HFFc6 (cell line): Measurements from ENCODE around the gene WARS2. TPM values are rescaled to one million over a fixed set of nuclear protein-coding genes. Genes with fewer than 3 reads are reported as not detected.

ENCODE experiments used
- DNase-seq: peaks from one replicate; pipeline ENCODE4 v3.0.0-alpha.2; 2018
- H3K27ac Mint-ChIP-seq: 2 replicates; pipeline ENCODE4 v1.8.0; 2020; ENCODE audit warnings: mild to moderate bottlenecking, mixed read lengths
- H3K27me3 Mint-ChIP-seq: 2 replicates; pipeline ENCODE4 v1.8.0; 2021; ENCODE audit warnings: mild to moderate bottlenecking, moderate library complexity, mixed read lengths; ENCODE audit not compliant: insufficient read depth
- H3K36me3 Mint-ChIP-seq: 2 replicates; pipeline ENCODE4 v1.8.0; 2021; ENCODE audit warnings: low read depth, mixed read lengths
- H3K4me1 Mint-ChIP-seq: 2 replicates; pipeline ENCODE4 v1.8.0; 2020; ENCODE audit warnings: low read depth, mixed read lengths
- H3K4me3 Mint-ChIP-seq: 2 replicates; pipeline ENCODE4 v1.8.0; 2020; ENCODE audit warnings: mild to moderate bottlenecking, moderate library complexity, mixed read lengths
- H3K9me3 Mint-ChIP-seq: 2 replicates; pipeline ENCODE4 v1.8.0; 2020; ENCODE audit warnings: mild to moderate bottlenecking, mixed read lengths
- CTCF ChIP-seq: fragments of 200-600 bp; sonication (generic); IDR thresholded peaks from 2 replicates; pipeline ENCODE4 v1.5.0; 2021; ENCODE audit warnings: antibody characterized with exemption, mild to moderate bottlenecking
- total RNA-seq, 6 experiments: library from RNA; stranded (reverse); fragmentation: NEBNext Ultra II Directional; extraction: Animal tissue kit (Norgen Biotek cat#: 25700); gene quantifications; 2 replicates in 1 of 6; 3 replicates in 5 of 6; pipeline ENCODE4 v1.2.3, GENCODE V29; 2021

Gene WARS2
- total RNA-seq, 6 experiments from 2014 or later: 10.5 to 14.8 (median 12.9) TPM

DNA sequence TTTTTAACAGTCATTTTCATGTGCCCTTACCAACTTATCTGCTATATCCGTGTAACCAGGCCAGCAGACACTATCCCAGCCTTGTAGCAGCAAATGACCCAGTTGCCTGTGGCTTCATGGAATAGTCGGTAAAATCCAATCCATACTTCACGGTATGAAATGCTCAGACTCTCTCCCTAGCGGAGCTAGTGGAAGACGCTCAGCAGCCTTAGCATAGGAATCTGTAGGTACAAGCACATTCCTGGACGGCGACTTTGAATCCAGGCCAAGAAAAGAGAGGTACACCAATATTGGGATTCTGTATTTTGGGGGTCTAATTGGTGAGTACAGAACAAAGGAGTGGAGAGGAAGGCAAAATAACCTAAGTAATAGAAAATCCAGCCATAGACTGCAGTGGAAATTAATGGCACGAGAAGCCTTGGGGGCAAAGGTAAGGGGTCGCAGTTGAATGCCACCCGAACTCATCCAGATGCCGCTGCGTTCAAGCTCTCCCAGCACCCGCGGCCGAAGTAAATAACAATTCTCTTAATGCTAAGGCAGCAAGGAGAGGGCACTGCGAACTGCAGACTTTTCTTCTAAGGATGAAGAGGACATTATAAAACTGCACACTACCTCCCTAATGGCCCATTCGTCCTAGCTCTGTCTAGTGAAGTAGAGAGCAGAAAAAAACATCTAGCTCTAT, 134.6 kb downstream of the WARS2 start:
- no peak for DNase-seq
- H3K4me3 Mint-ChIP-seq: no peak overlapping the region
- TF ChIP-seq CTCF: no peak
- H3K36me3 Mint-ChIP-seq: no peaks in the 10 kb centered on the region
- H3K4me1 Mint-ChIP-seq: peaks cover 35% of the 10 kb centered on the region
- H3K27me3 Mint-ChIP-seq: peaks cover 2% of the 10 kb centered on the region; the same call in 1 of the 2 replicates
- H3K9me3 Mint-ChIP-seq: 0 out of 2 replicates have a peak, but pooled peaks cover 3% of the 10 kb centered on the region
- no peak overlapping the region for H3K27ac Mint-ChIP-seq

DNA sequence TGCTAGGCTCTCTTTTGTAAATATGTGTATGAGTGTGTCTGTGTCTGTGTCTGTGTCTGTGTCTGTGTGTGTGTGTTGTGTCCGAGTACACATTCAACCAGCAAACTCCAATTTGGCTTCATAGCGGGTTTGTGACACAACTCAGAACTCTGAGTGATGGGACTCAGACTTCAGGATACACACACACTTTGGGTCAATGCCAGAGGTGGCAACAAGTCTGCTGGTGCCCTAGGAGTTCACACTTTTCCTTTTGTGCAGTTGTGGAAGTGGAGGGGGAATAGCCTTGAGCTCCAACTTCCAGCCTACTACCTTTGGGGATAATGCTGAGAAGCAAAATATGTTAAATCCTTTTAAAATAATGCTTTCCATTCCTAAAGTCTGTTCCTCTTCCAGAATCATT, 135.7 kb downstream of the WARS2 start:
- no peak for TF ChIP-seq CTCF
- Mint-ChIP-seq H3K9me3 (0 out of 2 replicates have a peak, but pooled peaks cover 3% of the 10 kb centered on the region), H3K27ac (no peak overlapping the region), H3K4me1 (peaks cover 27% of the 10 kb centered on the region), H3K4me3 (no peak overlapping the region), H3K27me3 (peaks cover 6% of the 10 kb centered on the region), H3K36me3 (no peaks in the 10 kb centered on the region)
- DNase-seq: no peak

GRCh38 chr1:119004129-119004527, 136.3 kb downstream of the WARS2 start:
- no peak overlapping the region for H3K27ac Mint-ChIP-seq
- TF ChIP-seq CTCF: no peak
- peaks cover 20% of the 10 kb centered on the region for H3K4me1 Mint-ChIP-seq
- DNase-seq: no peak
- H3K9me3 Mint-ChIP-seq: 0 out of 2 replicates have a peak, but pooled peaks cover 3% of the 10 kb centered on the region
- no peaks in the 10 kb centered on the region for H3K36me3 Mint-ChIP-seq
- H3K4me3 Mint-ChIP-seq: no peak overlapping the region
- H3K27me3 Mint-ChIP-seq: peaks cover 8% of the 10 kb centered on the region

- no peak for DNase-seq
- Mint-ChIP-seq H3K9me3 (0 out of 2 replicates have a peak, but pooled peaks cover 3% of the 10 kb centered on the region), H3K27ac (no peak overlapping the region), H3K36me3 (no peaks in the 10 kb centered on the region), H3K27me3 (peaks cover 11% of the 10 kb centered on the region), H3K4me3 (no peak overlapping the region), H3K4me1 (peaks cover 14% of the 10 kb centered on the region)
- TF ChIP-seq CTCF: peak; percentile 30; the same call in 1 of the 2 replicates
These were observed 136.9 kb downstream of the WARS2 start for GRCh38 chr1:119003413-119004128.

GRCh38 chr1:119002028-119002686, 138.3 kb downstream of the WARS2 start:
- Mint-ChIP-seq H3K27ac (peak overlapping the region; percentile 73), H3K4me3 (peak overlapping the region; percentile 76), H3K36me3 (no peaks in the 10 kb centered on the region), H3K9me3 (0 out of 2 replicates have a peak, but pooled peaks cover 3% of the 10 kb centered on the region), H3K4me1 (peaks cover 17% of the 10 kb centered on the region), H3K27me3 (peaks cover 16% of the 10 kb centered on the region)
- no peak for TF ChIP-seq CTCF
- peak; percentile 77 for DNase-seq
